ENCODE measurements around the gene ACOX1. TPM values are rescaled to one million over a fixed set of nuclear protein-coding genes. Genes with fewer than 3 reads are reported as not detected.

Gene ACOX1
- total and polyA plus RNA-seq, 9 donors, result 10.6 to 53.0 (median 39.4) TPM

DNA sequence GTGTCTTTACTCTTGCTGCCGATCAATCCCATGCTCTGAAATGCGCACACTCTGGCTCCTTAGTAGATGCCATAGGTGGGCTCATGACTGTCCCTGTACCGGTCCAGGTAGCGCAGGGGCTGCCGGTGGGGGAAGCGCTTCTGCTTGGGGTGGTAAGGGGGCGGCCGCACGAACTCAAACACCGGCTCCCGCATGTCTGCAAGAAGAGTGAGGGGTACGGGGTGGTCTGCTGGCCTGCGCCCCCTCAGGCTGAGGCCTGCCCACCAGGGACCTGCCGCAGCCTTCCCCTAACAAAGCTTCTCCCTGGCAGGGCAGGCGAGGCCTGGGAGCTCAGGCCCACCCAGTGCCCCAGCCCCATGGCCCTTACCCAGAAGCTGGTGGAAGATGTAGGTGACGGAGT, 80.2 kb downstream of the ACOX1 start:
- H3K4me1 ChIP-seq (ENCODE audit: insufficient read depth), result peaks cover 8% of the 10 kb centered on the region
- no peaks in the 10 kb centered on the region for H3K27me3 ChIP-seq
- peak in 1 of 5 donors; percentile 40 for DNase-seq
- 89 to 93% (median 91%) methylated on average over 5 to 16 of the region's 16 CpGs for WGBS, 3 donors
- intact Hi-C loops (cut with DNase I), result loop anchor here in 1 of 4 donors (5.0 kb wide), 1 partner anchor 41 kb away; the partner anchor contains the start of gene WBP2
- no peak overlapping the region for H3K4me3 ChIP-seq
- H3K9me3 ChIP-seq, result no peaks in the 10 kb centered on the region
- no peak overlapping the region for H3K27ac ChIP-seq
- TF ChIP-seq, protein P1, sequence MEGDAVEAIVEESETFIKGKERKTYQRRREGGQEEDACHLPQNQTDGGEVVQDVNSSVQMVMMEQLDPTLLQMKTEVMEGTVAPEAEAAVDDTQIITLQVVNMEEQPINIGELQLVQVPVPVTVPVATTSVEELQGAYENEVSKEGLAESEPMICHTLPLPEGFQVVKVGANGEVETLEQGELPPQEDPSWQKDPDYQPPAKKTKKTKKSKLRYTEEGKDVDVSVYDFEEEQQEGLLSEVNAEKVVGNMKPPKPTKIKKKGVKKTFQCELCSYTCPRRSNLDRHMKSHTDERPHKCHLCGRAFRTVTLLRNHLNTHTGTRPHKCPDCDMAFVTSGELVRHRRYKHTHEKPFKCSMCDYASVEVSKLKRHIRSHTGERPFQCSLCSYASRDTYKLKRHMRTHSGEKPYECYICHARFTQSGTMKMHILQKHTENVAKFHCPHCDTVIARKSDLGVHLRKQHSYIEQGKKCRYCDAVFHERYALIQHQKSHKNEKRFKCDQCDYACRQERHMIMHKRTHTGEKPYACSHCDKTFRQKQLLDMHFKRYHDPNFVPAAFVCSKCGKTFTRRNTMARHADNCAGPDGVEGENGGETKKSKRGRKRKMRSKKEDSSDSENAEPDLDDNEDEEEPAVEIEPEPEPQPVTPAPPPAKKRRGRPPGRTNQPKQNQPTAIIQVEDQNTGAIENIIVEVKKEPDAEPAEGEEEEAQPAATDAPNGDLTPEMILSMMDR (IDR thresholded peaks at IDR 0.05), result no peak
- TF ChIP-seq POLR2A (IDR thresholded peaks at IDR 0.05) (no peak), EP300 (IDR thresholded peaks at IDR 0.05) (no peak)
- H3K36me3 ChIP-seq, result no peaks in the 10 kb centered on the region

DNA sequence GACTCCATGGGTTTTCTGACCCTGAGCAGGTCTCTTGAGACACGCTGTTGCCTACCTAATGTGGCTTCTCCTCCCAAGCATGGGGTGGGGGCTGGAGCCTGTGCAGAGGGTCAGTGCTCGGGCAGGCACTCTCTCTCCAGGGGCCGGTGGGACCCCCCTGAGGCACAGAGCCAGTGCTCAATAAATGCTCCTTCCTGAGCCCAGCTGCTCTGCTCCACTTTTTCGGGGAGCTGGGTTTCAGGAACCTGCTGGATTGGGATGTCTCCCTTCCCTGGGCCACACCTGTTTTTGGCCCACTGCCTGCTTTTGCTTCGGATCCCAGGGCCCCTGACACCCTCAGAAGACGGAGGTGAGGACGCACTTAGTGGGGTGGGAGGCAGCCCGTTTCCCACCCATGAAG, 80.9 kb downstream of the ACOX1 start:
- H3K4me3 ChIP-seq, result no peak overlapping the region
- H3K27ac ChIP-seq, result no peak overlapping the region
- peak in 1 of 5 donors; percentile 49 for DNase-seq
- TF ChIP-seq POLR2A (IDR thresholded peaks at IDR 0.05), result no peak
- TF ChIP-seq, protein P1 (IDR thresholded peaks at IDR 0.05), result no peak
- TF ChIP-seq EP300 (IDR thresholded peaks at IDR 0.05), result no peak
- WGBS, 3 donors, result 81 to 88% (median 82%) methylated on average over 8 of the region's 8 CpGs
- no peaks in the 10 kb centered on the region for H3K9me3 ChIP-seq
- intact Hi-C loops (cut with DNase I), result loop anchor here in 1 of 4 donors (5.0 kb wide), 1 partner anchor 41 kb away; the partner anchor contains the start of gene WBP2
- H3K27me3 ChIP-seq, result no peaks in the 10 kb centered on the region
- H3K4me1 ChIP-seq (ENCODE audit: insufficient read depth), result peaks cover 8% of the 10 kb centered on the region
- H3K36me3 ChIP-seq, result no peaks in the 10 kb centered on the region

DNA sequence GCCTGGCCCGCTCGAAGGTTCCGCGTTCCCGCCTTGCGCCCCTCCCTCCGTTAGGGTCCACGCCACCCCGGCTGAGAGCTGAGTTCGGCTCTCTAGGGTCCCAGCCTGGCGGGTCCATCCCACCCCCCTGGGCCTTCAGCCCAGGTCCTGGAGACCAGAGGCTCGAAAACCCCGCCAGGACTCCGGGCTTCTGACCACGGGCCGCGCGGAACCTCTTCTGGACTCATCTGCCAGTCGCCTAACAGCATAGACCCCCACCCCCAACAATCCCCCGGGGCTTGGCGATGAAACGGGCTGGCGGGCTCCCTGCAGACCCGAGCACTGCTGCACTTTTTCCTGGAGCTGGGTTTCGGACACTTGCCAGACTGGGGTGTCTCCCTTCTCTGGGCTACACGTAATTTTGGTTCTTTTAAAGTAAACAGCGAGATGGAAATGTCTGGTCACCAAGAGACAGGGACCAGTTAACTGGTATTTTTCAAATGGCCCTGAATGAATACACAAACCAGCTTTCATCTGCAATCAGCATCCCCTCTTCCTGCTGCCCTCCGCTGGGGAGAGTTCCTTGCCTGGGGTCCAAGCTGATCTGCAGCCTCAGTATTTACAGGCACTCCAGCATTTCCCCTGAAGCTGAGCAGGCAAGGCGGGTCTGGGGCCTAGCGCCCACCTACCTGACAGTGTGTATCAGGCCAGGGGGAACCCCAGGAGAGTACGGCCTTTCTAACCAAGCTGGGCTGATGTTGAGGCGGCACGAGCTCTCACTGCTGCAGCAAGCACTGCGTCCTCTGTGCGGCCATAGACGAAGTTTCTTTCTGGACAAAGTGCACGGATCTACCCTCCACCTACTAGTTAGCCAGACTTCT, 81.6 kb downstream of the ACOX1 start:
- TF ChIP-seq EP300 (IDR thresholded peaks at IDR 0.05), result no peak
- 34 to 40% (median 36%) methylated on average over 31 to 37 of the region's 37 CpGs for WGBS, 3 donors
- no peaks in the 10 kb centered on the region for H3K9me3 ChIP-seq
- no peaks in the 10 kb centered on the region for H3K27me3 ChIP-seq
- H3K36me3 ChIP-seq, result no peaks in the 10 kb centered on the region
- peak overlapping the region; percentile 85 to 95 for H3K27ac ChIP-seq
- H3K4me1 ChIP-seq (ENCODE audit: insufficient read depth), result peaks cover 8% of the 10 kb centered on the region
- peak in 3 of 5 donors; percentile 41 to 54 (median 50) for DNase-seq
- intact Hi-C loops (cut with DNase I), result loop anchor here in 1 of 4 donors (5.0 kb wide), 1 partner anchor 40 kb away; the partner anchor contains the start of gene WBP2
- H3K4me3 ChIP-seq, result peak overlapping the region; percentile 63

DNA sequence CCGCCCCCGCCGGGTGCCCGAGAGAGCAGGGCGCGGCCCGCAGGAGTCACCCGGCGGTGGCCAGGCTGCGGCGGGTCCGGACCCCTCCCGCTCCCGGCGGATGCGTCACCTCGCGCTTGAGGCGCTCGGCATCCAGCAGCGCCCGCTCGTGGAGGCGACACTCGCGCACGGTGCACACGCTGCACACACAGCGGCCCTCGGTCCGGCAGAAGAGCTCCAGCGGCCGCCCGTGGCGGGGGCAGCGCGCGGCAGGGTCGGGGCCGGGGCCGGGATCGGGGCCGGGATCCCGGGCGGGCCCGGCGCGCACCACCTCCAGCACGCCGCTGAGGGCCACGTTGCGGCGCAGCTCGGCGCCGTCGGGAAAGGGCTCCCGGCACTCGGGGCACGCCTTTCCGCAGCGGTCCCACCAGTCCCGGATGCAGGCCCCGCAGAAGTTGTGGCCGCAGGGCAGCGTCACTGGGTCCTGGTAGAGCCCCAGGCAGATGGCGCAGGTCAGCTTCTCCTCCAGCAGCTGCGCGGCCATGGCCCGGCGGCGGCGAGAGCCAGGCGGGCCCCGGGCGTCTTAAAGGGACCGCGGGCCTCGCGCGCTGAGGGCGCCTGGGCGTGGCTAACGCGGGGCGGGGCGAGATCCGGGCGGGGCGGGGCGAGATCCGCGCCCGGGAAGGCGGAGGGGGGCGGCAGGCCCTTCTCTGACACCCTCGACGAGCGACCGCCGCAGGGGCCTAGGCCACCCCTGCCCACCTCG, 82.4 kb downstream of the ACOX1 start, which contains the start of gene TRIM65:
Gene TRIM65, minus strand, starts transcription at position 537 of the 745 bp plus-strand sequence. Its CDS starts 14 bp downstream, at position 523.
- no peaks in the 10 kb centered on the region for H3K27me3 ChIP-seq
- peaks cover 8% of the 10 kb centered on the region for H3K4me1 ChIP-seq (ENCODE audit: insufficient read depth)
- peak within 1 kb of the TSS; percentile 85 to 95 for H3K27ac ChIP-seq
- 0 to 1% (median 0%) methylated on average over 39 to 102 of the region's 102 CpGs for WGBS, 3 donors
- no peaks in the 10 kb centered on the region for H3K36me3 ChIP-seq
- TF ChIP-seq EP300 (IDR thresholded peaks at IDR 0.05) (no peak), POLR2A (IDR thresholded peaks at IDR 0.05) (peak; percentile 68)
- TF ChIP-seq, protein P1 (IDR thresholded peaks at IDR 0.05), result peak in 2 of 3 donors; percentile 51 to 78
- H3K9me3 ChIP-seq, result no peaks in the 10 kb centered on the region
- intact Hi-C loops (cut with DNase I), result loop anchor here in 1 of 4 donors (5.0 kb wide), 1 partner anchor 39 kb away; the partner anchor contains the start of gene WBP2
- DNase-seq, result peak; percentile 85 to 90 (median 88)
- H3K4me3 ChIP-seq, result peak within 1 kb of the TSS; percentile 63
